Pancreas (tissue), 10 donors: Measurements from ENCODE around the gene DCP2. TPM values are rescaled to one million over a fixed set of nuclear protein-coding genes. Genes with fewer than 3 reads are reported as not detected.

Source experiments
- ATAC-seq, 4 donors: fragments of 200-7000 bp; cut with Tn5 transposase; one replicate each; pipeline versions ENCODE4 v1.8.0 to v1.9.1; 2020; ENCODE audit warnings: mild to moderate bottlenecking in 4 of 4, moderate library complexity in 4 of 4
- DNase-seq, 6 donors: peaks; one replicate each; pipeline ENCODE4 v3.0.0-alpha.2; 2020
- FAIRE-seq: peaks from 2 replicates; lab custom pipeline; 2012; peaks lifted over from hg19 to GRCh38; lab: Jason Lieb, UNC
- H3K27ac ChIP-seq, 4 donors: fragments of 200-600 bp; sonication (generic); 1 replicate in 3 of 4; 2 replicates in 1 of 4; pipeline versions ENCODE4 v1.5.0 to v1.8.0; 2020
- H3K27me3 ChIP-seq, 4 donors: fragments of 200-600 bp; one replicate each; pipeline ENCODE4 v1.8.0; 2021
- H3K36me3 ChIP-seq, 3 donors: fragments of 200-600 bp; sonication (generic) in 1 of 3; one replicate each; pipeline versions ENCODE4 v1.5.0 to v1.8.0; 2020 to 2021
- H3K4me1 ChIP-seq, 3 donors: fragments of 200-600 bp; one replicate each; pipeline ENCODE4 v1.8.0; 2021
- H3K4me3 ChIP-seq, 4 donors: fragments of 200-600 bp; sonication (generic) in 2 of 4; one replicate each; pipeline versions ENCODE4 v1.5.0 to v1.8.0; 2020 to 2021
- H3K9me3 ChIP-seq, 4 donors: fragments of 200-600 bp; one replicate each; pipeline ENCODE4 v1.8.0; 2021
- CTCF ChIP-seq, 4 donors: fragments of 200-600 bp; sonication (generic) in 3 of 4; IDR thresholded peaks; one replicate each; pipeline versions ENCODE4 v1.5.0 to v1.8.0; 2021; ENCODE audit warnings: antibody characterized with exemption in 4 of 4
- WGBS, 2 donors: extraction: QIAGEN DNeasy Blood & Tissue Kit; methylation state at CpG; one replicate each; pipeline ENCODE4 v1.1.7; 2013; 5-methylcytosine and 5-hydroxymethylcytosine counted together
- intact Hi-C, 3 donors: fragments of 100-400 bp; cut with DNase I; formaldehyde crosslinking; loops; one replicate each; pipeline versions ENCODE4 v1.11.1 to v1.14.2; 2022
- polyA plus RNA-seq, 2 donors: library from polyadenylated mRNA; stranded (reverse); fragments of 200-250 nt; gene quantifications; one replicate each; pipeline ENCODE4 v1.2.3, GENCODE V29; 2013
- total RNA-seq, 6 donors: library from RNA; stranded (reverse); fragmentation: NEBNext Ultra II Directional in 4 of 6; extraction: Animal tissue kit (Norgen Biotek cat#: 25700) in 4 of 6; gene quantifications; one replicate each; pipeline versions ENCODE4 v1.2.1 to v1.2.4, GENCODE V29; 2021 to 2023
- donor health status: healthy with polysubstance abuse.
- donor health status: DM: no; HTN: no; CAD: no; lungs with moderate emphysema.
- donor health status: DM: no; HTN: no; CAD: no.
- donor health status: control.
- donor health status: control.
- donor health status: Bipolar disorder and iron deficiency.
- donor health status: DM: yes; HTN: yes; CAD: no.
- donor health status: DM: no; HTN: no; CAD: no.
- donor health status: DM: no; HTN: no; CAD: no.
- donor health status: DM: yes; HTN: yes; CAD: no.

Gene DCP2
- total and polyA plus RNA-seq, 8 donors: 2.7 to 28.3 (median 11.5) TPM

- ATAC-seq (no peak), FAIRE-seq (no peak), DNase-seq (no peak)
- Histone ChIP-seq H3K4me3 (no peak overlapping the region), H3K9me3 (no peaks in the 10 kb centered on the region), H3K4me1 (peaks cover 0 to 13% (median 11%) of the 10 kb centered on the region in 3 donors), H3K27ac (no peak overlapping the region), H3K27me3 (no peaks in the 10 kb centered on the region), H3K36me3 (no peaks in the 10 kb centered on the region)
- WGBS, 2 donors: 60 to 73% methylated on average over 3 of the region's 3 CpGs
- TF ChIP-seq CTCF (IDR thresholded peaks at IDR 0.05): no peak
- intact Hi-C loops: loop anchor here in 1 of 3 donors (10.0 kb wide), 1 partner anchor 625 kb away; no protein-coding TSS in a partner anchor
Observed at GRCh38 chr5:112979723-112980122, 3.1 kb downstream of the DCP2 start.

GRCh38 chr5:112983363-112983762, 6.8 kb downstream of the DCP2 start:
- WGBS, 2 donors: 94 to 96% methylated on average over 2 of the region's 2 CpGs
- no peak for FAIRE-seq

GRCh38 chr5:112986224-112986623, 9.6 kb downstream of the DCP2 start:
- Histone ChIP-seq H3K9me3 (no peaks in the 10 kb centered on the region), H3K27ac (no peak overlapping the region), H3K4me1 (no peaks in the 10 kb centered on the region), H3K4me3 (no peak overlapping the region), H3K36me3 (no peaks in the 10 kb centered on the region), H3K27me3 (no peaks in the 10 kb centered on the region)
- ATAC-seq (no peak), FAIRE-seq (no peak), DNase-seq (no peak)
- intact Hi-C loops: loop anchor here in 1 of 3 donors (10.0 kb wide), 1 partner anchor 619 kb away; no protein-coding TSS in a partner anchor
- WGBS, 2 donors: 95 to 98% methylated on average over 4 of the region's 4 CpGs
- no peak for TF ChIP-seq CTCF (IDR thresholded peaks at IDR 0.05)

More at GRCh38 chr5:112983363-112983762, 6.8 kb downstream of the DCP2 start:
- TF ChIP-seq CTCF (IDR thresholded peaks at IDR 0.05): no peak
- no peak for DNase-seq
- no peak overlapping the region for H3K4me3 ChIP-seq
- no peaks in the 10 kb centered on the region for H3K36me3 ChIP-seq
- peaks cover 0 to 13% (median 8%) of the 10 kb centered on the region in 3 donors for H3K4me1 ChIP-seq
- H3K27ac ChIP-seq: no peak overlapping the region
- H3K27me3 ChIP-seq: no peaks in the 10 kb centered on the region
- H3K9me3 ChIP-seq: no peaks in the 10 kb centered on the region
- intact Hi-C loops: loop anchor here in 1 of 3 donors (10.0 kb wide), 1 partner anchor 621 kb away; no protein-coding TSS in a partner anchor
- ATAC-seq: no peak

GRCh38 chr5:112995764-112996618, 19.4 kb downstream of the DCP2 start:
- FAIRE-seq: peak; percentile 51

More at GRCh38 chr5:112995764-112996618, 19.4 kb downstream of the DCP2 start:
- H3K4me3 ChIP-seq: no peak overlapping the region
- WGBS, 2 donors: 18 to 26% methylated on average over 7 of the region's 7 CpGs
- H3K4me1 ChIP-seq: no peaks in the 10 kb centered on the region
- DNase-seq (peak in 5 of 6 donors; percentile 35 to 77 (median 58)), ATAC-seq (peak; percentile 76 to 96 (median 90))
- peak; percentile 49 to 79 (median 71) for TF ChIP-seq CTCF (IDR thresholded peaks at IDR 0.05)
- no peaks in the 10 kb centered on the region for H3K9me3 ChIP-seq
- H3K27me3 ChIP-seq: no peaks in the 10 kb centered on the region
- intact Hi-C loops: loop anchor here in 2 of 3 donors (5.0 to 10.0 kb wide), 2 partner anchors 329 to 611 kb away; no protein-coding TSS in a partner anchor
- peaks cover 0 to 10% (median 0%) of the 10 kb centered on the region in 3 donors for H3K36me3 ChIP-seq
- H3K27ac ChIP-seq: no peak overlapping the region
